ENCODE measurements around the gene VPS50.
"Not testable (repeated sequence)": the region's sequence is repeated elsewhere in the genome, so short reads cannot be mapped to it uniquely, and the experiment has no call there.

The VPS50 gene

GRCh38 chr7:93332172-93332571, 100.0 kb downstream of the VPS50 start:
- no peak for DNase-seq

- peak; percentile 7 for DNase-seq
Observed at GRCh38 chr7:93337052-93337451, 104.9 kb downstream of the VPS50 start.

GRCh38 chr7:93342178-93342577, 110.0 kb downstream of the VPS50 start:
- DNase-seq: not testable (repeated sequence)

- no peak for DNase-seq
Observed at GRCh38 chr7:93350338-93350737, 118.2 kb downstream of the VPS50 start.

- DNase-seq: no peak
Observed at GRCh38 chr7:93352881-93353280, 120.7 kb downstream of the VPS50 start.

- no peak for DNase-seq
Observed at GRCh38 chr7:93354815-93355214, 122.6 kb downstream of the VPS50 start.

- no peak for DNase-seq
Observed at GRCh38 chr7:93359520-93360198, 127.5 kb downstream of the VPS50 start.

- DNase-seq: no peak
Observed at GRCh38 chr7:93361853-93362252, 129.7 kb downstream of the VPS50 start.

GRCh38 chr7:93364806-93365205, 132.6 kb downstream of the VPS50 start:
- DNase-seq: no peak

GRCh38 chr7:93365341-93365740, 133.2 kb downstream of the VPS50 start:
- peak; percentile 33 for DNase-seq

- DNase-seq: no peak
Observed at GRCh38 chr7:93366816-93367215, 134.7 kb downstream of the VPS50 start.

GRCh38 chr7:93367254-93367653, 135.1 kb downstream of the VPS50 start:
- no peak for DNase-seq

GRCh38 chr7:93370937-93371336, 138.8 kb downstream of the VPS50 start:
- DNase-seq: not testable (repeated sequence)

- no peak for DNase-seq
Observed at GRCh38 chr7:93373537-93373936, 141.4 kb downstream of the VPS50 start.

- DNase-seq: peak; percentile 67
Observed at GRCh38 chr7:93374345-93374940, 142.3 kb downstream of the VPS50 start.

- DNase-seq: no peak
Observed at GRCh38 chr7:93375603-93376002, 143.4 kb downstream of the VPS50 start.

GRCh38 chr7:93378131-93378760, 146.1 kb downstream of the VPS50 start:
- DNase-seq: no peak

- no peak for DNase-seq
Observed at GRCh38 chr7:93382362-93382761, 150.2 kb downstream of the VPS50 start.

GRCh38 chr7:93390660-93391059, 158.5 kb downstream of the VPS50 start:
- DNase-seq: no peak

- DNase-seq: no peak
Observed at GRCh38 chr7:93392984-93393383, 160.8 kb downstream of the VPS50 start.

GRCh38 chr7:93399642-93400041, 167.5 kb downstream of the VPS50 start:
- DNase-seq: no peak

GRCh38 chr7:93402944-93403343, 170.8 kb downstream of the VPS50 start:
- no peak for DNase-seq

GRCh38 chr7:93407239-93407638, 175.1 kb downstream of the VPS50 start:
- peak; percentile 9 for DNase-seq

GRCh38 chr7:93409324-93409723, 177.2 kb downstream of the VPS50 start:
- no peak for DNase-seq
